Effector memory CD4-positive, alpha-beta T cell (primary cell): ENCODE data around the gene SEZ6L.

Source experiments
- DNase-seq, 3 donors: peaks; one replicate each; pipeline ENCODE4 v3.0.0-alpha.2; 2020
- H3K27ac ChIP-seq: 2 replicates; pipeline ENCODE4 v1.7.0; 2013; ENCODE audit warnings: mild to moderate bottlenecking, low read length, moderate library complexity; ENCODE audit not compliant: insufficient read depth, poor library complexity, severe bottlenecking
- H3K27me3 ChIP-seq: replicated peaks from 2 replicates; pipeline ENCODE4 v1.7.0; 2013; ENCODE audit warnings: mild to moderate bottlenecking, low read length; ENCODE audit not compliant: insufficient read depth, control insufficient read depth, poor library complexity, severe bottlenecking
- H3K36me3 ChIP-seq: 2 replicates; pipeline ENCODE4 v1.7.0; 2013; ENCODE audit warnings: mild to moderate bottlenecking, low read length, moderate library complexity; ENCODE audit not compliant: control insufficient read depth, insufficient read depth
- H3K4me1 ChIP-seq: 2 replicates; pipeline ENCODE4 v1.7.0; 2013; ENCODE audit warnings: low read length, mild to moderate bottlenecking; ENCODE audit not compliant: control insufficient read depth, insufficient read depth, poor library complexity, severe bottlenecking
- H3K4me3 ChIP-seq: 2 replicates; pipeline ENCODE4 v1.7.0; 2013; ENCODE audit warnings: low read length, low read depth, mild to moderate bottlenecking; ENCODE audit not compliant: insufficient read depth, poor library complexity, severe bottlenecking
- H3K9me3 ChIP-seq: 2 replicates; pipeline ENCODE4 v1.7.0; 2013; ENCODE audit warnings: mild to moderate bottlenecking, low read length, moderate library complexity; ENCODE audit not compliant: control insufficient read depth

SEZ6L gene

GRCh38 chr22:26202280-26202924, 33.1 kb downstream of the SEZ6L start:
- H3K27ac ChIP-seq, result no peak overlapping the region
- no peak for DNase-seq

GRCh38 chr22:26205494-26205893, 36.2 kb downstream of the SEZ6L start:
- H3K9me3 ChIP-seq, result no peaks in the 10 kb centered on the region
- H3K4me1 ChIP-seq, result no peaks in the 10 kb centered on the region
- no peak for DNase-seq
- H3K27me3 ChIP-seq, result no peaks in the 10 kb centered on the region
- H3K36me3 ChIP-seq, result no peaks in the 10 kb centered on the region
- H3K27ac ChIP-seq, result no peak overlapping the region
- H3K4me3 ChIP-seq, result no peak overlapping the region

More at GRCh38 chr22:26202280-26202924, 33.1 kb downstream of the SEZ6L start:
- no peak overlapping the region for H3K4me3 ChIP-seq
- no peaks in the 10 kb centered on the region for H3K4me1 ChIP-seq
- no peaks in the 10 kb centered on the region for H3K9me3 ChIP-seq
- H3K27me3 ChIP-seq, result no peaks in the 10 kb centered on the region
- no peaks in the 10 kb centered on the region for H3K36me3 ChIP-seq

GRCh38 chr22:26210334-26210733, 41.1 kb downstream of the SEZ6L start:
- H3K4me3 ChIP-seq, result no peak overlapping the region
- H3K27ac ChIP-seq, result no peak overlapping the region
- no peaks in the 10 kb centered on the region for H3K9me3 ChIP-seq

GRCh38 chr22:26213826-26214225, 44.6 kb downstream of the SEZ6L start:
- Histone ChIP-seq H3K27ac (no peak overlapping the region), H3K27me3 (no peaks in the 10 kb centered on the region), H3K9me3 (no peaks in the 10 kb centered on the region), H3K4me1 (no peaks in the 10 kb centered on the region), H3K36me3 (no peaks in the 10 kb centered on the region), H3K4me3 (no peak overlapping the region)
- no peak for DNase-seq

More at GRCh38 chr22:26210334-26210733, 41.1 kb downstream of the SEZ6L start:
- no peak for DNase-seq
- Histone ChIP-seq H3K4me1 (no peaks in the 10 kb centered on the region), H3K36me3 (no peaks in the 10 kb centered on the region), H3K27me3 (no peaks in the 10 kb centered on the region)

- no peaks in the 10 kb centered on the region for H3K4me1 ChIP-seq
- H3K4me3 ChIP-seq, result no peak overlapping the region
- H3K27me3 ChIP-seq, result no peaks in the 10 kb centered on the region
- DNase-seq, result no peak
- no peaks in the 10 kb centered on the region for H3K9me3 ChIP-seq
- no peaks in the 10 kb centered on the region for H3K36me3 ChIP-seq
- H3K27ac ChIP-seq, result no peak overlapping the region
These were observed 45.2 kb downstream of the SEZ6L start for GRCh38 chr22:26214466-26214865.

GRCh38 chr22:26215736-26216135, 46.5 kb downstream of the SEZ6L start:
- no peak for DNase-seq
- no peaks in the 10 kb centered on the region for H3K4me1 ChIP-seq
- H3K36me3 ChIP-seq, result no peaks in the 10 kb centered on the region
- no peak overlapping the region for H3K4me3 ChIP-seq
- no peaks in the 10 kb centered on the region for H3K27me3 ChIP-seq
- no peak overlapping the region for H3K27ac ChIP-seq
- H3K9me3 ChIP-seq, result no peaks in the 10 kb centered on the region

- no peak overlapping the region for H3K4me3 ChIP-seq
- H3K4me1 ChIP-seq, result no peaks in the 10 kb centered on the region
- no peak for DNase-seq
- peaks cover 3% of the 10 kb centered on the region for H3K27me3 ChIP-seq
- no peak overlapping the region for H3K27ac ChIP-seq
- no peaks in the 10 kb centered on the region for H3K36me3 ChIP-seq
- no peaks in the 10 kb centered on the region for H3K9me3 ChIP-seq
These were observed 55.9 kb downstream of the SEZ6L start for GRCh38 chr22:26225207-26225606.

- H3K4me1 ChIP-seq, result no peaks in the 10 kb centered on the region
- no peak for DNase-seq
- H3K27me3 ChIP-seq, result peaks cover 3% of the 10 kb centered on the region
- no peak overlapping the region for H3K4me3 ChIP-seq
- no peaks in the 10 kb centered on the region for H3K36me3 ChIP-seq
- H3K9me3 ChIP-seq, result no peaks in the 10 kb centered on the region
- H3K27ac ChIP-seq, result no peak overlapping the region
These were observed 57.5 kb downstream of the SEZ6L start for GRCh38 chr22:26226538-26227297.

- Histone ChIP-seq H3K4me3 (no peak overlapping the region), H3K27ac (no peak overlapping the region), H3K4me1 (no peaks in the 10 kb centered on the region), H3K27me3 (peaks cover 3% of the 10 kb centered on the region), H3K9me3 (no peaks in the 10 kb centered on the region), H3K36me3 (no peaks in the 10 kb centered on the region)
- DNase-seq, result no peak
These were observed 60.6 kb downstream of the SEZ6L start for GRCh38 chr22:26229910-26230309.

GRCh38 chr22:26234296-26234695, 65.0 kb downstream of the SEZ6L start:
- Histone ChIP-seq H3K4me3 (no peak overlapping the region), H3K27ac (no peak overlapping the region), H3K36me3 (no peaks in the 10 kb centered on the region), H3K4me1 (no peaks in the 10 kb centered on the region), H3K9me3 (no peaks in the 10 kb centered on the region), H3K27me3 (no peaks in the 10 kb centered on the region)
- DNase-seq, result no peak
